Daoy (cell line): ENCODE measurements around the gene SYCN. TPM values are rescaled to one million over a fixed set of nuclear protein-coding genes. Genes with fewer than 3 reads are reported as not detected.

Experiments
- DNase-seq: peaks from one replicate; pipeline ENCODE4 v3.0.0-alpha.2; 2015; ENCODE audit warnings: low read depth
- total RNA-seq: library from RNA; depleted of rRNA; stranded (reverse); fragments of >200 nt; shearing (Covaris generic); gene quantifications from 2 replicates; pipeline ENCODE4 v1.2.3, GENCODE V29; 2014; rRNA removed

The SYCN gene
- total RNA-seq, 1 experiment from 2014 or later = not detected

DNA sequence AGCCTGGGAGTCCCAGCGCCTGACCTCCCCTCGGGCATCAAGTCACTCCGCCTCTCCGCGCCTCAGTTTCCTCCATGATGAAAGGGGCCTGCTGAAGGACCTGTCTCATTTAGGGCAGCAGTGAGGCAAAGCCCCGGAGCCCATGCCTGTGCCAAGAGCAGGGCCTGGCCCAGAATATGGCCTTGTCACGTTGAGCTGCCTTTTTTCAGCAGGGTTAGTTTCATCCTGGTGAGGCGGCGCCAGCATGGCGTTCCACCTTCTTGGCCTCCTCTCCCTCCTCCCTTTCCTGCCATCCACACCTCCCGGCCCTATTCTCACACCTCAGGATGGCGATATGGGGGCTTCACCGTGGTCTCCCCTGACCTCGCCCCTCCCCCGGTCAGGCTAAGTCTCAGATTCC lies 48.3 kb downstream of the SYCN start:
- DNase-seq = no peak

DNA sequence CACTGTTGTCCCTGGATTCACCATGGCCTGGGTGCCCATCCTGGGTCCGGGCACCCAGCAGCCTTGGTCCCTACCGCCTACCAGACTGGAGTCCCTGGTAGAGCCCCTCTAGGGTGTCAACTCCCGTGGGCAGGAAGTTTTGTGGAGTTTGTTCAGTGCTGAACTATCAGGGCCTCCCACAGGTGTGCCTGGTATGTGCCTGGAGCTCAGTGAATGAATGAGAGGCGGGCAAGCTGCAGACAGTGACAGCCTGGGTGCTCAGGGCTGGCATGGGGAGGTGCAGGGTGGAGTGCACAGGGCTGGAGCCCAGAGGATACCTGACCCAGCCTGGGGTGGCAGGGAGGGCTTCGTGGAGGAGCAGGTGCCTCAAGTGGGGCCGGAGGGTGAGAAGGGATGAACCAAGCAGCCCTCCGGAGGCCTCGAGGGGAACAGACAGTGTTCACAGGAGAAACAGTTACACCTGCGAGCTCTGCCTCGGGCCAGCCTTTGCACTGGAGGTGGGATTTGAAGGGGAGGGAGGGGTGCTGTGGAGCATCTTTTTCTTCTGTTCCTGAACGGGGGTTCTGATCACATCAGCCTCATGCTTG lies 48.9 kb downstream of the SYCN start:
- no peak for DNase-seq

DNA sequence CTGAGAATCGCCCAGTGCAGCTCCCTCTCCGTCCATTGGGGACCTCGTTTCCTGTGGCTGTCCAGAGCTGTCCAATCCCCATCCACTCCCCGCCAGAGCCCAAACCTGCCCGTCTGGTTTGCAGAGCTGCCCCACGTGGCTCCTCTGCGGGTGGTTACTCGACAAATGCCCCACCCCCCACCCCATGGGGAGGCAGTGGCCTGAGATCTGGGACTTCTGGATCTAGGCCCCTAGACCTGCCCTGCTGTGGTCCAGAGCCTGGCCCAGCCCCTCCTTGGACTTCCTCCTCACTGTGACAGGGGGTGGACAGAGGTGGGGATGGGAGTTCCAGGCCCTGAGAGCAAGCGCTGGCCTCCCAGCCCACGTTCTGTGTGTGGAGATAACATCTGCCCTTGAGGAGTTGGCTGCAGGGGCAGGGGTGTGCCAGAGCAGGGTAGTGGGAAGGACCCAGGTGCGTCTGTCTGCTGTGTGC lies 49.4 kb downstream of the SYCN start:
- no peak for DNase-seq

DNA sequence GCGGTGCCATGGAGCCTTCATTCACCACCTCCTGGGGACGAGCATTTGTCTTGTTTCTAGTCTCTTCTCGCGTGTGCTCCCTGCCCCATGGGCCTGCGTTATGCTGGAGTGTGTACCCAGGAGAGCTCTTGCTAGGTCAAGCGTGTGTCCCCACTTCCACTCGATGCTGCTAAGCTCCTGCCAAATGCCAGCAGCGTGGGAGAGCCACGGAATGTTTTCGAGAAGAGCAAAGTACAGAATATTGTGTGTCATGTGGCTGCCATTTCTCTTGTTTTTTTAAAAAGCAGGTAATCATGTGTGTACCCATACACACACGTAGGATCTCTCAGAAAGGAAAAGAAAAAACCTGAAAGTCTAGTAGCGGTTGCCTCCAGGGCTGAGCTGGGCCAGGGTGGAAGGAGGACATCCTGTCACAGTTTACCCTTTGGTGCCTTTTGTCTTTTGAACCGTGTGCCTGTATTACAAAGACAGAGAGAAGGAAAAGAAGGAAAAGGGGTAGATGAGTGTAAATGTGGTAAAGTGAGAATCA lies 49.9 kb downstream of the SYCN start:
- no peak for DNase-seq

Other genes with a start within 250 kb of the SYCN start
- gene FBXO17, start 228.5 kb downstream of the SYCN start, total RNA-seq = 12.6 and 36.9 TPM in 2 replicates
- gene FBXO27, start 171.7 kb downstream of the SYCN start, total RNA-seq = 2.6 and 22.7 TPM in 2 replicates
- 0.57 TPM in 1 of 2 replicates, not detected in the other for gene ACP7, start 119.9 kb downstream of the SYCN start, total RNA-seq
- gene PAK4, start 78.5 kb downstream of the SYCN start, total RNA-seq = 4.2 and 9.8 TPM in 2 replicates
- gene NCCRP1, start 7.3 kb downstream of the SYCN start, total RNA-seq = 0.40 TPM in 1 of 2 replicates, not detected in the other
- gene IFNL3, start 40.7 kb upstream of the SYCN start, total RNA-seq = not detected in 2 replicates
- gene IFNL4, start 44.6 kb upstream of the SYCN start, total RNA-seq = not detected in 2 replicates
- not detected in 2 replicates for gene IFNL2, start 64.1 kb upstream of the SYCN start, total RNA-seq
- gene IFNL1, start 92.1 kb upstream of the SYCN start, total RNA-seq = not detected in 2 replicates
- gene LRFN1, start 116.6 kb upstream of the SYCN start, total RNA-seq = 0.65 and 0.74 TPM in 2 replicates
- gene GMFG, start 131.8 kb upstream of the SYCN start, total RNA-seq = 0.23 and 0.83 TPM in 2 replicates
- gene SAMD4B, start 138.2 kb upstream of the SYCN start, total RNA-seq = 55.0 and 57.4 TPM in 2 replicates
- gene PAF1, start 186.8 kb upstream of the SYCN start, total RNA-seq = 43.2 and 56.7 TPM in 2 replicates
- gene MED29, start 187.1 kb upstream of the SYCN start, total RNA-seq = 20.7 and 41.1 TPM in 2 replicates
- 0.21 and 2.1 TPM in 2 replicates for gene ZFP36, start 202.6 kb upstream of the SYCN start, total RNA-seq
- 3.0 and 6.9 TPM in 2 replicates for gene PLEKHG2, start 208.4 kb upstream of the SYCN start, total RNA-seq
- 54.9 and 71.8 TPM in 2 replicates for gene RPS16, start 231.7 kb upstream of the SYCN start, total RNA-seq
- 78.7 and 140 TPM in 2 replicates for gene SUPT5H, start 241.3 kb upstream of the SYCN start, total RNA-seq